CD14-positive monocyte (primary cell): Measurements from ENCODE around the gene CST7. TPM values are rescaled to one million over a fixed set of nuclear protein-coding genes. Genes with fewer than 3 reads are reported as not detected.

Source experiments
- DNase-seq, 3 donors: peaks; one replicate each; pipeline ENCODE4 v3.0.0-alpha.2; 2011 to 2022
- H2AFZ ChIP-seq: 2 replicates; pipeline ENCODE4 v1.6.0; 2012; ENCODE audit warnings: mild to moderate bottlenecking, low read depth, low read length, inconsistent platforms; ENCODE audit not compliant: insufficient read depth, poor library complexity, severe bottlenecking
- H3K27ac ChIP-seq, 2 donors: 1 replicate in 1 of 2; 2 replicates in 1 of 2; pipeline ENCODE4 v1.5.1; 2012 to 2013; ENCODE audit warnings: low read length in 2 of 2, control low read depth in 1 of 2, inconsistent platforms in 1 of 2, low read depth in 1 of 2, mild to moderate bottlenecking in 1 of 2
- H3K27me3 ChIP-seq, 2 donors: one replicate each; pipeline versions ENCODE4 v1.6.0 to v1.6.1; 2011 to 2013; ENCODE audit warnings: low read length in 2 of 2; ENCODE audit not compliant: control insufficient read depth in 2 of 2, insufficient read depth in 2 of 2
- H3K36me3 ChIP-seq, 2 donors: replicated peaks in 1 of 2; 1 replicate in 1 of 2; 2 replicates in 1 of 2; pipeline versions ENCODE4 v1.5.1 to v1.6.1; 2012 to 2013; ENCODE audit warnings: low read length in 2 of 2, control low read depth in 1 of 2, inconsistent platforms in 1 of 2, mild to moderate bottlenecking in 1 of 2; ENCODE audit not compliant: insufficient read depth in 2 of 2, control insufficient read depth in 1 of 2
- H3K4me1 ChIP-seq, 2 donors: 1 replicate in 1 of 2; 2 replicates in 1 of 2; pipeline versions ENCODE4 v1.5.1 to v1.6.1; 2012 to 2013; ENCODE audit warnings: low read length in 2 of 2, control low read depth in 1 of 2, inconsistent platforms in 1 of 2, mild to moderate bottlenecking in 1 of 2, moderate library complexity in 1 of 2; ENCODE audit not compliant: insufficient read depth in 2 of 2, control insufficient read depth in 1 of 2
- H3K4me2 ChIP-seq: replicated peaks from 2 replicates; pipeline ENCODE3; 2012; ENCODE audit warnings: low read length, moderate library complexity, mild to moderate bottlenecking; ENCODE audit not compliant: poor library complexity, severe bottlenecking; ENCODE audit errors: extremely low read depth
- H3K4me3 ChIP-seq, 3 experiments: fragments of 200-600 bp in 1 of 3; sonication (generic) in 1 of 3; replicated peaks in 1 of 3; 1 replicate in 2 of 3; 2 replicates in 1 of 3; pipeline ENCODE4 v1.5.1; 2011 to 2013; ENCODE audit warnings: low read length in 3 of 3, mild to moderate bottlenecking in 3 of 3, control low read depth in 2 of 3, low read depth in 2 of 3, inconsistent platforms in 1 of 3, moderate library complexity in 1 of 3
- H3K79me2 ChIP-seq: 2 replicates; pipeline ENCODE4 v1.6.0; 2012; ENCODE audit warnings: mild to moderate bottlenecking, control low read depth, inconsistent platforms, low read length, moderate library complexity; ENCODE audit not compliant: insufficient read depth
- H3K9ac ChIP-seq: 2 replicates; pipeline ENCODE4 v1.6.0; 2017; ENCODE audit warnings: low read length, mild to moderate bottlenecking; ENCODE audit not compliant: insufficient read depth, poor library complexity, severe bottlenecking
- H3K9me3 ChIP-seq, 2 donors: replicated peaks in 1 of 2; 1 replicate in 1 of 2; 2 replicates in 1 of 2; pipeline versions ENCODE4 v1.5.1 to v1.6.1; 2012 to 2013; ENCODE audit warnings: low read length in 2 of 2, control low read depth in 1 of 2; ENCODE audit not compliant: control insufficient read depth in 1 of 2, insufficient read depth in 1 of 2
- H4K20me1 ChIP-seq: 2 replicates; pipeline ENCODE4 v1.6.0; 2012; ENCODE audit warnings: mild to moderate bottlenecking, low read length, control low read depth, moderate library complexity; ENCODE audit not compliant: insufficient read depth
- H3K27ac Mint-ChIP-seq, 7 donors: one replicate each; pipeline ENCODE4 v1.8.0; 2020; ENCODE audit warnings: mild to moderate bottlenecking in 7 of 7, mixed read lengths in 7 of 7, moderate library complexity in 6 of 7, inconsistent platforms in 2 of 7
- H3K27me3 Mint-ChIP-seq, 3 donors: one replicate each; pipeline ENCODE4 v1.8.0; 2021 to 2022; ENCODE audit warnings: low read depth in 3 of 3, mild to moderate bottlenecking in 3 of 3, mixed read lengths in 3 of 3, moderate library complexity in 3 of 3, inconsistent platforms in 1 of 3
- H3K36me3 Mint-ChIP-seq, 2 donors: one replicate each; pipeline ENCODE4 v1.8.0; 2020; ENCODE audit warnings: mixed read lengths in 2 of 2, inconsistent platforms in 1 of 2, mild to moderate bottlenecking in 1 of 2
- H3K4me1 Mint-ChIP-seq: one replicate; pipeline ENCODE4 v1.8.0; 2020; ENCODE audit warnings: mild to moderate bottlenecking, mixed read lengths
- H3K4me3 Mint-ChIP-seq, 2 donors: one replicate each; pipeline ENCODE4 v1.8.0; 2020; ENCODE audit warnings: mild to moderate bottlenecking in 2 of 2, mixed read lengths in 2 of 2, moderate library complexity in 1 of 2
- H3K9me3 Mint-ChIP-seq, 7 donors: one replicate each; pipeline ENCODE4 v1.8.0; 2020 to 2022; ENCODE audit warnings: mixed read lengths in 7 of 7, mild to moderate bottlenecking in 6 of 7, moderate library complexity in 6 of 7, inconsistent platforms in 2 of 7
- WGBS: methylation state at CpG from one replicate; pipeline ENCODE4 v1.1.5; 2013; ENCODE audit warnings: missing lambda C conversion rate; ENCODE audit not compliant: insufficient coverage; 5-methylcytosine and 5-hydroxymethylcytosine counted together
- intact Hi-C, 2 donors: fragments of 100-400 bp; cut with micrococcal nuclease; formaldehyde crosslinking; loops; one replicate each; pipeline versions ENCODE4 v1.15.0 to v1.15.1; 2023
- polyA plus RNA-seq, 3 donors: library from polyadenylated mRNA; depleted of rRNA in 1 of 3; unstranded in 2 of 3; stranded (reverse) in 1 of 3; fragments of 300-500 nt in 2 of 3; fragments of >200 nt in 1 of 3; fragmentation: Illumina TruSeq in 2 of 3; gene quantifications; 1 replicate in 2 of 3; 2 replicates in 1 of 3; pipeline ENCODE4 v1.2.3, GENCODE V29; 2012 to 2021
- TF ChIP-seq, protein P1 (sequence below): fragments of 200-600 bp; IDR thresholded peaks from one replicate; pipeline ENCODE4 v1.8.0; 2022; ENCODE audit warnings: antibody characterized with exemption, mild to moderate bottlenecking

Gene CST7
- polyA plus RNA-seq, 3 donors = 1.2 to 3.2 (median 1.8) TPM

DNA sequence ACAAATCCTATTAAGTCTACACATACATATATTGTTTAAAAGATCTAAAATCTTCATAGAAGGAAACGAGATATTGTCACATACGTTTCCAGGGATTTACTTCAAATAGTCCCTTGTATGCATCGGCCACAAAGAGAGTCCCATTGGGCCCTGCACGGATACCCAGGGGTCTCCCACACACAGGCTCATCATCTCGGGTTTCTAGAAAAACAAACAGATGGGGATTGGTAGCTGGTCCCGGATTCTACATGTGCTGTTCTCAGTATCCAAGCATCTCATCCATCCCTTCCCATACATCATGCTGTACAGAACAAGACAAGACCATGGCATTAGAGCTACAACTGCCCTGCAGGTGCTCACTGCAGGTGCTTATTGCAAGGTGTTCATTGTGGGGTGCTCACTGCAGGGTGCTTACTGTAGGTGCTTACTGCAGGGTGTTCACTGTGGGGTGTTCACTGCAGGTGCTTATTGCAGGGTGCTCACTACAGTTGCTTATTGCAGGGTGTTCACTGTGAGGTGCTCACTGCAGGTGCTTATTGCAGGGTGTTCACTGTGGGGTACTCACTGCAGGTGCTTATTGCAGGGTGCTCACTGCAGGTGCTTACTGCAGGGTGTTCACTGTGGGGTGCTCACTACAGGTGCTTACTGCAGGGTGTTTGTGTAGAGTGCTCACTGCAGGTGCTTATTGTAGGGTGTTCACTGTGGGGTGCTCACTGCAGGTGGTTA lies 22.5 kb downstream of the CST7 start:
- H3K79me2 ChIP-seq = peaks cover 27% of the 10 kb centered on the region
- intact Hi-C loops = no loop called here
- H3K9ac ChIP-seq = peak overlapping the region; percentile 20
- Mint-ChIP-seq H3K4me3 (no peak overlapping the region), H3K27ac (peak overlapping the region in 3 of 7 donors; percentile 65 to 86 (median 82)), H3K27me3 (peaks cover 0 to 2% (median 0%) of the 10 kb centered on the region in 3 donors), H3K9me3 (peaks cover 0 to 7% (median 2%) of the 10 kb centered on the region in 7 donors), H3K4me1 (peaks cover 28% of the 10 kb centered on the region), H3K36me3 (peaks cover 72 to 82% of the 10 kb centered on the region in 2 donors)
- H3K9me3 ChIP-seq = no peaks in the 10 kb centered on the region
- no peaks in the 10 kb centered on the region for H4K20me1 ChIP-seq
- no peak overlapping the region for H2AFZ ChIP-seq
- H3K4me3 ChIP-seq = no peak overlapping the region
- peaks cover 30 to 36% of the 10 kb centered on the region in 2 donors for H3K4me1 ChIP-seq
- peak overlapping the region in 1 of 2 donors; percentile 78 for H3K27ac ChIP-seq
- H3K36me3 ChIP-seq = peaks cover 65 to 87% of the 10 kb centered on the region in 2 donors
- H3K4me2 ChIP-seq = peak overlapping the region; percentile 10
- DNase-seq = no peak
- no peaks in the 10 kb centered on the region for H3K27me3 ChIP-seq
- 88% methylated on average over 5 of the region's 6 CpGs for WGBS
- TF ChIP-seq, protein P1, sequence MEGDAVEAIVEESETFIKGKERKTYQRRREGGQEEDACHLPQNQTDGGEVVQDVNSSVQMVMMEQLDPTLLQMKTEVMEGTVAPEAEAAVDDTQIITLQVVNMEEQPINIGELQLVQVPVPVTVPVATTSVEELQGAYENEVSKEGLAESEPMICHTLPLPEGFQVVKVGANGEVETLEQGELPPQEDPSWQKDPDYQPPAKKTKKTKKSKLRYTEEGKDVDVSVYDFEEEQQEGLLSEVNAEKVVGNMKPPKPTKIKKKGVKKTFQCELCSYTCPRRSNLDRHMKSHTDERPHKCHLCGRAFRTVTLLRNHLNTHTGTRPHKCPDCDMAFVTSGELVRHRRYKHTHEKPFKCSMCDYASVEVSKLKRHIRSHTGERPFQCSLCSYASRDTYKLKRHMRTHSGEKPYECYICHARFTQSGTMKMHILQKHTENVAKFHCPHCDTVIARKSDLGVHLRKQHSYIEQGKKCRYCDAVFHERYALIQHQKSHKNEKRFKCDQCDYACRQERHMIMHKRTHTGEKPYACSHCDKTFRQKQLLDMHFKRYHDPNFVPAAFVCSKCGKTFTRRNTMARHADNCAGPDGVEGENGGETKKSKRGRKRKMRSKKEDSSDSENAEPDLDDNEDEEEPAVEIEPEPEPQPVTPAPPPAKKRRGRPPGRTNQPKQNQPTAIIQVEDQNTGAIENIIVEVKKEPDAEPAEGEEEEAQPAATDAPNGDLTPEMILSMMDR = no peak

DNA sequence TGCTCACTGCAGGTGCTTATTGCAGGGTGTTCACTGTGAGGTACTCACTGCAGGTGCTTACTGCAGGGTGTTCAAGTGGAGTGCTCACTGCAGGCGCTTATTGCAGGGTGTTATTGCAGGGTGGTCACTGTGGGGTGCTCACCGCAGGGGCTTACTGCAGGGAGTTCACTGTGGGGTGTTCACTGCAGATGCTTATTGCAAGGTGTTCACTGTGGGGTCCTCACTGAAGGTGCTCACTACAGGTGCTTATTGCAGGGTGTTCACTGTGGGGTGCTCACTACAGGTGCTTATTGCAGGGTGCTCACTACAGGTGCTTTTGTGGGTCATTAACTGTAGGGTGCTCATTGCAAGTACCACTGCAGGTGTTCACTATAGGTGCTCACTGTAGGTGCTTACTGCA lies 23.3 kb downstream of the CST7 start:
- H2AFZ ChIP-seq = no peak overlapping the region
- peaks cover 0 to under 1% (median 0%) of the 10 kb centered on the region in 3 donors for H3K27me3 Mint-ChIP-seq
- H3K4me1 Mint-ChIP-seq = peaks cover 28% of the 10 kb centered on the region
- H4K20me1 ChIP-seq = peaks cover 2% of the 10 kb centered on the region
- peaks cover 68 to 87% of the 10 kb centered on the region in 2 donors for H3K36me3 ChIP-seq
- TF ChIP-seq, protein P1 = no peak
- H3K27me3 ChIP-seq = no peaks in the 10 kb centered on the region
- intact Hi-C loops = no loop called here
- peaks cover 30 to 36% of the 10 kb centered on the region in 2 donors for H3K4me1 ChIP-seq
- peaks cover 0 to 10% (median 5%) of the 10 kb centered on the region in 7 donors for H3K9me3 Mint-ChIP-seq
- peaks cover 73 to 82% of the 10 kb centered on the region in 2 donors for H3K36me3 Mint-ChIP-seq
- no peak overlapping the region for H3K9ac ChIP-seq
- 100% methylated on average over 2 of the region's 2 CpGs for WGBS
- H3K4me3 ChIP-seq = no peak overlapping the region
- DNase-seq = no peak
- no peak overlapping the region for H3K4me3 Mint-ChIP-seq
- H3K9me3 ChIP-seq = no peaks in the 10 kb centered on the region
- H3K79me2 ChIP-seq = peaks cover 32% of the 10 kb centered on the region
- H3K27ac Mint-ChIP-seq = no peak overlapping the region
- H3K4me2 ChIP-seq = no peak overlapping the region
- H3K27ac ChIP-seq = peak overlapping the region in 1 of 2 donors; percentile 78
